NAMALWA (cell line): Measurements from ENCODE around the gene HOXD13.

ENCODE experiments used
- DNase-seq: peaks from one replicate; pipeline ENCODE4 v3.0.0-alpha.2; 2015; ENCODE audit warnings: low spot score

Gene HOXD13

GRCh38 chr2:176081376-176081836, 11.1 kb upstream of the HOXD13 start:
- no peak for DNase-seq

- no peak for DNase-seq
These were observed 10.5 kb upstream of the HOXD13 start for GRCh38 chr2:176081837-176082524.

- no peak for DNase-seq
These were observed 10.0 kb upstream of the HOXD13 start for GRCh38 chr2:176082525-176082823.

GRCh38 chr2:176082824-176083751, 9.4 kb upstream of the HOXD13 start:
- DNase-seq: no peak

GRCh38 chr2:176083796-176084261, 8.7 kb upstream of the HOXD13 start, which contains the start of gene EVX2:
EVX2 (minus strand) TSS chr2:176083962; CDS start chr2:176083776, 186 bp downstream.
- no peak for DNase-seq

GRCh38 chr2:176084611-176085119, 7.9 kb upstream of the HOXD13 start:
- no peak for DNase-seq

- DNase-seq: no peak
These were observed 7.3 kb upstream of the HOXD13 start for GRCh38 chr2:176085120-176085788.

- peak; percentile 62 for DNase-seq
These were observed 6.4 kb upstream of the HOXD13 start for GRCh38 chr2:176085861-176086771.

- no peak for DNase-seq
These were observed 5.0 kb upstream of the HOXD13 start for GRCh38 chr2:176087330-176088047.

- peak; percentile 24 for DNase-seq
These were observed 4.2 kb upstream of the HOXD13 start for GRCh38 chr2:176088048-176088936.

GRCh38 chr2:176088937-176089842, 3.3 kb upstream of the HOXD13 start:
- no peak for DNase-seq

- no peak for DNase-seq
These were observed 2.6 kb upstream of the HOXD13 start for GRCh38 chr2:176089843-176090395.

GRCh38 chr2:176090862-176091261, 1.7 kb upstream of the HOXD13 start:
- DNase-seq: no peak

- no peak for DNase-seq
These were observed 927 bp upstream of the HOXD13 start for GRCh38 chr2:176091329-176092258.

- no peak for DNase-seq
These were observed 800 bp downstream of the HOXD13 start for GRCh38 chr2:176093145-176093897.

GRCh38 chr2:176093898-176094249, 1.4 kb downstream of the HOXD13 start:
- DNase-seq: no peak
